NCI-H1092 (cell line): ENCODE measurements around the gene AFF1.
"Not testable (repeated sequence)": the region's sequence is repeated elsewhere in the genome, so short reads cannot be mapped to it uniquely, and the experiment has no call there.

Experiments used
- DNase-seq: peaks from one replicate; lab custom pipeline; 2025; lab: John Stamatoyannopoulos, UW

Gene AFF1

GRCh38 chr4:87116231-87116630, 181.4 kb downstream of the AFF1 start:
- no peak for DNase-seq

DNA sequence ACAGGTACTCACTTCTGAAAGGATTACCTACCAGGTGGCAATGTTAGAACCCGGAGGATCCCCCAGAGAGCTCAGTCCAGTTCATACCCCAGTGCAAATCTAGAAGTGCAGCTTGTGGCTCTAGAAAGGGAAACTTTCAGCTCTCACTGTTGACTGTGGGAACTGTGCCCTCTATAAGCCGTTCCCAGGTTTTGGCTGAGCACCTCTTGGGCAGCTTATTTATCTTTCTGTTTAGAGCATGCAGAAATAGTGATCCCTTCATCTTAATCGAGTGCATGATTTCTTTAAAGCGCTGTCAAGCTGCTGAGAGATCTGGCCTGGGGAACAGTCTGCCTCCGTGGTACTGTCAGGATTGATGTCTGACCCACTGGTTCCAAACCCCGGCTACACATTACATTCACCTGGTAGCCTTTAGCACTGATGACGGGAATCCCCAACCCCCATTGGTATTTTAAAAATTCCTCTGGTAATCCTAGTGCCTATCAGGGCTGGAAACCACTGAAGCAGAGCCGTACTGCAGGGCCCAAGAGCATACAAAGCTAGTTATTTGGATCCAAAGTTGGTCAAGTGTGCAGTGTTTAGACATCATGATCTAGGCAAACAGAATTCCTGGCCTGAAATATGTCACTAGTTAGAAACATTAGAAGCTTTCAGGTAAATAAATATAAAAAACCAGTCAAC, 182.4 kb downstream of the AFF1 start:
- DNase-seq: no peak

- DNase-seq: no peak
These were observed 182.9 kb downstream of the AFF1 start for GRCh38 chr4:87117732-87118075.

GRCh38 chr4:87118421-87118820, 183.6 kb downstream of the AFF1 start:
- DNase-seq: no peak

GRCh38 chr4:87118826-87119225, 184.0 kb downstream of the AFF1 start:
- DNase-seq: no peak

DNA sequence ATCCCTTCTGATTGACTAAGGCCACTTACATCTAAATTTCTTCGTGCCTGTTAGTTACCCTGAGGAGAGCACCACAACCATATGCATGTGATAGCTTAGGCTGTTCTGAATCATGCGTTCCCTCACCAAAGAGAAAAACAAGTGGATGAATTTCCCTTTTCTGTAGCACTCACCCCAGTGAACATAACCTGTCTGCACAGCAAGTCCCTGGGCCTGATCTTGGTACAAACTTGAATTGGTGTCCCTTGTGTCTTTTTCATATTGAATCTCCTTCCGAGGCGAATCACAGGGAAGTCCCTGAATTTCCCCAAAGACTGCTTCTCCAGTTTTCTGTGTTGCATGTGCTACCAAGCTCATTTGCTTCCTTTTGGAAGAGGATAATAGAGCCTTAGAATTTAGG, 185.2 kb downstream of the AFF1 start:
- DNase-seq: no peak

GRCh38 chr4:87120411-87121162, 185.8 kb downstream of the AFF1 start:
- DNase-seq: no peak

- DNase-seq: no peak
These were observed 186.7 kb downstream of the AFF1 start for GRCh38 chr4:87121341-87122065.

- DNase-seq: no peak
These were observed 187.4 kb downstream of the AFF1 start for GRCh38 chr4:87122252-87122651.

DNA sequence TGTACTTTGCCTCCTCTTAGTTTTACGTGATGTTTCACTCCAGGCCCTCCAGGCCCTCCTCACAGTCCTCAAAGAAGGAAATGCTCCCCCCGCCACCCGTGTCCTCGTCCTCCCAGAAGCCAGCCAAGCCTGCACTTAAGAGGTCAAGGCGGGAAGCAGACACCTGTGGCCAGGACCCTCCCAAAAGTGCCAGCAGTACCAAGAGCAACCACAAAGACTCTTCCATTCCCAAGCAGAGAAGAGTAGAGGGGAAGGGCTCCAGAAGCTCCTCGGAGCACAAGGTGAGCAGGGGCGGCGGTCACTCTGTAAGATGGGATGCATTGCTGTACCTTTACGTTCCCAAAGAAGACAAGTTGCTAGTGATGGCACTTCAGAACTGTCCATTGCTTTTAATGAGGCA, 191.2 kb downstream of the AFF1 start:
- no peak for DNase-seq

DNA sequence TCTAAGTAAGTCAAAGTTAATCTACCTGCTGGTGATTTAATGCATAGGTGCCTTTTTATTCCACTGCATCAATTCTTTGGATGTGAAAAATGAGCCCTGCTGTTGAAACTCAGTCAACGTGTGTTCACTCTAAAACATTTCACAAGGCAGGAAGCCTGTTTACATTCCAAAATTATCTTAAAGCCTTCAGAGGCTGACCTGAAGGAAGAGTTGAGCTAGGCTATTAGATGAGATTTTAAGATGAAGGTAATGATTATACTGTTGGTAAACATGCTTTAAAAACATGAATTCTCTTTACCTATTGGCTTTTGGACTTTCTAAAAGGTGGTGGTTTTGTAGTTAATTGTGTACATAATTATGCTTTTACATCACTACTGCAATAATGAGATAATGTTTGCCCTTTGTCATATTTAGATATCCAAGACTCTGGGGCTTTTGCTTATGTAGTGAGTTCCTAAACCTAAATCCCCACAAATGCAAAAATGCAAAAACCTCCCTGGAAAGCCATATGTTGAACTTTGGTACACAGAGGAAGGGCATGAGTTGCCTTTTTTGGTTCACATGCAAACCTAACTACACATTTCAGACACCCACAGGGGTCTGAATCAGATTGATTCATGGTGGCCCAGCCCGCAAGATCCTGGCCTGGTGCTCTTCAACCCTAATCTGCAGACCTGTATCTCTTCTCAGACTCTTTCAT, 193.3 kb downstream of the AFF1 start:
- DNase-seq: no peak

- no peak for DNase-seq
These were observed 194.9 kb downstream of the AFF1 start for GRCh38 chr4:87129681-87130080.

DNA sequence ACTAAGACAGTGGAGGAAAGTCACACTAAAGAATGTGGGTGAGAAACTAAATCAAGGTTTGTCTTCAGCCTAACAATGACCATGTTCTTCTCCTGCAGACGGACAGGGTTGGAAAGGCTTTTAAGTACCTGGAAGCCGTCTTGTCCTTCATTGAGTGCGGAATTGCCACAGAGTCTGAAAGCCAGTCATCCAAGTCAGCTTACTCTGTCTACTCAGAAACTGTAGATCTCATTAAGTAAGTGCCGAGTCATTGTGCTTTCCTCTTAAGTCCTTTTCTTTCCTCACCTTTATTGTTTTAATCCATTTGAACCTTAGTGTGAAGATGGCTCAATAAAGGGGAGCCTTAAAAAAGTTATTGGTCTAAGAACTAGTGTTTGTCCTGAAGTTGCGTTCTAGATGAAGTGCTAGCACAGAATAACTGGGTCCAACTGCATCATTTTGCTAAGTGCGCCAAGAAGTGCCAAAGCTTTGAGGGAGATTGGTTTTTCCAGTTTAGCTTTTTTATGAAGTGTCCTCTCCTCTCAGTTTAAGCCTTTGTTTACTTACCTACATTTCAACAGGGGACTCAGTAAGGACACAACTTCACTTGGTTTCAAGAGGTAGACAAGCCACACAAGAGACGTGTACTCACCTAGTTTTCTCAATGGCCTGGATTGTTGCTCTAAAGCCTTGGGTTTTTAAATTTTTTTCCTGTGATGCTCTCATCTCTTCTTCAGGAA, 196.3 kb downstream of the AFF1 start:
- DNase-seq: no peak

GRCh38 chr4:87132035-87132434, 197.2 kb downstream of the AFF1 start:
- no peak for DNase-seq

DNA sequence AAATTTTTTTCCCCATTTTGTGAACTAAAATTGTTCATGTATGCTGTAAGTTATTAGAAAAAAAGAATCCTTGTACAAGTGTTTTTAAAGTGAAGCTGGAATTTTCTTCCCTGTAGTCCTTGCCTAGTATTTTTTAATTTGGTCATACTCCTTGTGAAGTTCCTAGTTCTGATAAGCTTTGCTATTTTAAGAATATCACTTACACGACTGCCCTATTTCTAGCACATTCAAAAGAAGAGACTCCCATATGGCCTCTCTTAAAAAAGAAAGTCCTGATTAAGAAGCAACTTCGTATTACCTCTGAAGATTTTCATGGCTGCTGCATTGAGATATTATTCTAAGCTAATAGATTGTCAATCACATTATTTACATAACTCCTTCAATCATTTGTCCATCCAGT, 198.4 kb downstream of the AFF1 start:
- no peak for DNase-seq

GRCh38 chr4:87134122-87134521, 199.3 kb downstream of the AFF1 start:
- DNase-seq: no peak

DNA sequence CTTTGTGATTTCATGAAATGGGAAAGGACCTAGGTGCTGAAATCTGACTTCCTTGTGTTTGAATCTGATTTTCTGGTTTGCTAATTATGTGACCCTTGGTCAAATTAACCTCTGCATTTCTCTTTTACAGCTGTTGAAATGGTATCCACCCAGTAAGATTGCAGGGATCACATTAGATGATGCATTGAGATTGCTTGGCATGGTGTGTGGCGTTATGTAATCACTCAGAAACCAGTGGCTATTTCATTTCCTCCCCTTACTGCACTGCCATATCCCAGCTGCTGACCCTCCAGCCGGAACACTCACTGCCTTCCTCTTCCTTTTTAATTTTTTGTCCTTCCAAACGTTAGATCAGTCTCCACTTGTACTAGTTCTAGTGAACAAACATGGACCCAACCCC, 206.6 kb downstream of the AFF1 start:
- DNase-seq: no peak

DNA sequence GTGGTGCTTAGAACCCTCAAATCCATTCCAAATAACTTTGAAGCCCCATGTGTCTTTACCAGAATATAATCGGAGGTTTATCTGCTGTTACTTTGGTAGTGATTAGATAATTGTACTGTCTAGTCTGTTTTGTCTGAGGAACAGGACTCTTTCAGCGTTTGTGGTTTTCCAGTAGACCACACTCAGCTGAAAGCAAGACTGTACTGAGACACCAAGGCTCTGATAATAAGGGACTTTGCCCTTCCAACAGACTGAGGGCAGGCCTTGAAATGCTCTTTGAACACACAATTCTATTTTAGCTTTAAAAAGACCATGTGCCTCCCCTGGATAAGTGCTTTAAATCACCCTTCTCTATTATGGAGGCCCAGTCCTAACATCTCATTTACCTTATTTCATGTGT, 209.5 kb downstream of the AFF1 start:
- no peak for DNase-seq

GRCh38 chr4:87145934-87146333, 211.1 kb downstream of the AFF1 start:
- DNase-seq: not testable (repeated sequence)

DNA sequence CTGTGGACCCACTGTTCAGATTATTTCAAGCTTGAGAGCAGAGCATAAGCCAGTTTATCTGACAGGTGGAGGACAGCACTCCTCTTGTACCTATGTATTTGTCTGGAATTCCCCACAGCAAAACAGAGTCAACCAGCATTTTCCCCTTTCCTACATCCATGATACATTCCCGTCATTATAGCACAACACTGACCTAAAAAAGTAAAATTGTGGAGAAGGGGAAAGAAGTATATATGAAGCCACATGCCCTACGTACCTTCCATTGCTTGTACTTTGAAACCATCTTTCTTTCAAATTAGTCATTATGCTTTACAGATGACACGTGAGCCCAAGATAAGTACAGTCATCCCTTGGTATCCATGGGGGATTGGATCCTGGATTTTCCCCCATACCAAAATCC, 212.3 kb downstream of the AFF1 start:
- no peak for DNase-seq

GRCh38 chr4:87150498-87151261, 215.9 kb downstream of the AFF1 start:
- peak; percentile 75 for DNase-seq
